HL-60/S4 treated with retinoic acid at 250 ng/mL for 4 days and 3 days (cell line): ENCODE measurements around the gene ADGRG6.
"Not testable (repeated sequence)": the region's sequence is repeated elsewhere in the genome, so short reads cannot be mapped to it uniquely, and the experiment has no call there.

Source experiments
- in situ Hi-C: fragments of 300-500 bp; cut with MboI; formaldehyde crosslinking; loops from 2 replicates; pipeline ENCODE4 v1.7.0; 2022; ENCODE audit warnings: low sequenced_read_pairs

Gene ADGRG6

DNA sequence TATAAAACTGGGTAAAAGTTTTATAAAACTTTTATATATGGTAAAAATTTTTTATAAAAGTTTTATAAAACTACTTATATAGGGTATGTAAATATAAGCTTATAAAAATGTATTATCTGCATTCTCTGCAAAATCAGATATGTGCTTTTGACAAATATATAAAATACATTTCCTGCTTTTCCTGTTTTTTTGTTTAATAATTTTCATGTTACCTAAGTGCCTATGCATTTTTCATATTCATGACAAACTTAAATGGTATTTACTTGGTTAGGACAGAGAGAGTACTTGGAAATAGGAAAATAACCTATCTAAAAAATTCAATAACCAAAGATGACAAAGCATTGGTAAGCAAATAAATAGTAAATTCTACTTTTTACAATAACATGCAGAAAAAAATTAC lies 41.2 kb downstream of the ADGRG6 start:
- in situ Hi-C loops = no loop called here

DNA sequence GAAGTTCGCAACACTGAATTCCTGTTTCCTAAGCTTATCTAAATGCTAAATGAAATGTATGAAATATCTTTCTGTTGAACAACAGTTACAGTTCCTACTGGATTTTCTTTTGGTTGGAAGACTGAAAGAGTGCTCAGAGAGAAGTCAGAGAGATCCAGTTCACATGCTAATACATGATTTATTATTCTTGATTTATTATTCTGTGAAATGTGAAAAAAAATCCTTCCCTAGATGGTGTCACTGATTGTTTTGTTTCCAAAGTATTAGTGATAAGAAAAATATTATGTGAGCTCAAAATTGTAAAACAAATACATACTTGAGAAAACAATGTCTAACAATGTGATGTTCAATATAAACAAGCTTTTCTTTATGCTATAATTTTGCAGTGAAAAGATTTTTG lies 42.1 kb downstream of the ADGRG6 start:
- in situ Hi-C loops = no loop called here

DNA sequence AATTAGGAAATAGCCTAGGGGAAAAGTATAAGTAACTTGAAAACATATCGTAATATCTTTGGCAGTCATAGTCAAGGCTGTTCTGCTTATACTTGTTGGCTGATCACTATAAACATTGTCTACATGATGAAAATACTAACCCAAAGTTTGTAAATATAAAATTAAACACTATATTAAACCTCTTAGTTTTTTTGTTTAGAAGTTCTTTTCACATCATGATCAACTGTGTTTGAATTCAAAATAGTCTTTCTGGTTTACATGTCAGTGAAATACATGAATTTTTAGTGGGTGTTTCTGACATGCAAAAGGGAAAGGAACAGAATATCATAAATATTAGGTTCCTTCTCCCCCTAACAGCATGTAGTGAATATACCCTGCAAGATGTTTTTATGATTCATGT lies 43.5 kb downstream of the ADGRG6 start:
- in situ Hi-C loops = no loop called here

DNA sequence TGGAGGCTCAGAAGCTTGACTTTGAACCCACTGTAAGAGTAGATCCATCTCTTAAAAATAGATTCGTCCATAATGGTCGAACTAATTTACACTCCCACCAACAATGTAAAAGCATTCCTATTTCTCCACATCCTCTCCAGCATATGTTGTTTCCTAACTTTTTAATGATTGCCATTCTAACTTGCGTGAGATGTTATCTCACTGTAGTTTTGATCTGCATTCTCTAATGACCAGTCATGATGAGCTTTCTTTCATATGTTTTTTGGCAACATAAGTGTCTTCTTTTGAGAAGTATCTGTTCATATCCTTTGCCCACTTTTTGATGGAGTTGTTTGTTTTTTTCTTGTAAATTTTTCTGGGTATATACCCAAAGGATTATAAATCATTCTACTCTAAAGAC lies 44.4 kb downstream of the ADGRG6 start:
- in situ Hi-C loops = not testable (repeated sequence)

DNA sequence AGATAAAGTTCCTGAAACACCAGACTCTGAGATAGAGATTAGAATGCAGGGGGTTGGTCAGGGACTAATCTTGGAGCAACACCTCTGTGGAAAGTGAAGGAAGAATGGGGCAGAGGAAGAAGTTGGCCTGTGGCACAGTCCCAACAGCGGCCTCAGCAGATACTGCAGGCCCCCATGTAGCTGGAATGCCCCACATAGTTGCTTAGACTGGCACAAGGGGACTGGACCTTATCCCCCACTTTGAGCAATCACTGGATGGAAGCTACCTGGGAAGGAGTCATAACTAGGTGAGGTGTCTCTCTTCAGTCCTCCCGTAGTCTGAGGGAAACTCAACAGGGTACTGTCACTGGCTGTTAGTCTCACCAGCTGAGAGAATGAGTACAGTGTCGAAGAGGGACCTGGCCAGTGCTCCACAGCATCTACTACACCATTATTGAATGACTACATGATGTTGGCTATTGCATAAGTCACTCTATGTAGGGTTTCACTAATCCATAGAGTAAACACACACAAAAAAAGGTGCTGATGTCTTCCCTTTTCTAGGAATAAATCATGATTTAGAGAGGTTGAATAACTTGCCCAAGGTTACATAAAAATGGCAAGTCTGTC lies 47.5 kb downstream of the ADGRG6 start:
- in situ Hi-C loops = no loop called here

DNA sequence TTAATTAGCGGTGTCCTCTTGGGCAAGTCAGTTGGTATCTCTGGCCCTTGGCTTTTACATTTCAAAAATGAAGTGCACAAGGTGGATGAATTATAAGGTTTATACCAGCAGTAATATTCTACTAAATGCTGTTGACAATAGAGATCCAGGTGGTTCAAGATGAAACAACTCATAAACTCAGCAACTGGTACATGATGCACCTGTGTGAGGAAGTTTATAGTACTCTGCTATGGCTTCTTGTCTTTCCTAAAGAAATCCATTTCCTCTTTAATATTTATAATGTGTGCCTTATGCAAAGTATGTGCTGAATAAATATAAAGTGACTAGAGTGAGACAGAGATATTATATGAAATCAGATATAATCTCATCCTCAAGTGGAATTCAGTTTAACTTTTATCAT lies 48.5 kb downstream of the ADGRG6 start:
- in situ Hi-C loops = no loop called here

DNA sequence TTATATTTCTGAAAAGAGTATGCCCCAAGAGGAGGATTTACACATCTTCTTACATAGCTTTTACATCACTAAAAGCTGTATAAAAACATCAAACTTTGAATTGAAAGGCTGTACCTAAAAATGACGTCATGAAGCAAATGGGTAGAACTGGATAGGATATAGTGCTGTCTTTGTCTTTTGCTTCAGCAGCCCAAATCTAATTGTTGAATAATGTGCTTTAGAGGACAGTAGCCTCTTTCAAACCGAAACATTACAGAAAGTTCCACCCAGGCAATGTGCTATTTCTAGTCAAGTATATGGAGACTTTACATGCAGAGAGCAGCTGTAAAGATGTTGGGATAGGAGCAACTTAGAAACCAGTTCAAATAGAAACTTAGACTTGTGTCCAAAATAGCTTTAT lies 51.9 kb downstream of the ADGRG6 start:
- in situ Hi-C loops = no loop called here

DNA sequence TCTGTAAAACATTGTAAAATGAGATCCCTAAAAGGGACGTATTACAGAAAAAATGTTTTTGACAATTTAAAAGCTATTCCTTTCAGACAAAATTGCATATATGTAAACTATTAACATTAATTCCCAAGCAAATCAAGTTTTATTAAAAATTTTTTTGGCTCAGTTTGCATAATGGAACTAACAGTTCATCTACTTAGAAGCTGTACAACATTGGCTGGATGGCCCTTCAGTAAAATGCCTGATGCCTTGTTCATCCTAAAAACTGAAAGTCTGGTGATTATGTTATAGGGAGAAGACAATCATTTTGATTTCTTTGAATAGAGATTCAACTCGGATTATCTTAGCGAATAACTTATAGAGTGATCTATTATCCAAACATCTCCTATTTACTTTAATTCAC lies 52.8 kb downstream of the ADGRG6 start:
- in situ Hi-C loops = no loop called here

DNA sequence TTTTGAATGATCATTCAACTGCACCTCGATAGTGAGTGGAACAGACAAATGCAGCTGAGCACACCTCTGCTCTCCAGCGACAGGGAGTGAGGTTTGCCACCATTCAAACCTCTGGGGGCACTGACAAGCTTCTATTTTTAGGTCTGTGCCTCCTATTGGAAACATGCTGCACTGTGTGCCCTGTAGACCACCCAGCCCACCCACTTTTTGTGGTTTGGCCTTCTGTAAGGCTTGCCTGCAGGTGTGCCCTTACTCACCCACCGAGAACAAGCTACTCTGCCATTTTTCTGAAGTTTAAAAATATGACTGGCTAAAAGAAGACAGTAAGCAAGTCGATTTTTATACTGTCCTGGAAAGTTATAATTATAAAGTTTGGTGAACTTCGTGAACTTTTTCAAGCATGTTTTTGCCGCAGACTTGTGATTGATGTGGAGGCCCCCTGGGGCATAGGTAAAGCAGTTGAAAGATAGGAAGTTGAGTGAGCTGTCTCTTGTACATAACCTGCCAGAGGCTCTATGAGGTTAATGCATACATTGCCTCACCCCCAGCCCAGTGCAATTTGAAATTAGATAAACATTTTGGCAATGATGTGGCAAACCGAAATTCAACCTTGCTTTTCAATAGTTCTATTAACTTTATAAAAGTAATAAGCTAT lies 53.8 kb downstream of the ADGRG6 start:
- in situ Hi-C loops = no loop called here

DNA sequence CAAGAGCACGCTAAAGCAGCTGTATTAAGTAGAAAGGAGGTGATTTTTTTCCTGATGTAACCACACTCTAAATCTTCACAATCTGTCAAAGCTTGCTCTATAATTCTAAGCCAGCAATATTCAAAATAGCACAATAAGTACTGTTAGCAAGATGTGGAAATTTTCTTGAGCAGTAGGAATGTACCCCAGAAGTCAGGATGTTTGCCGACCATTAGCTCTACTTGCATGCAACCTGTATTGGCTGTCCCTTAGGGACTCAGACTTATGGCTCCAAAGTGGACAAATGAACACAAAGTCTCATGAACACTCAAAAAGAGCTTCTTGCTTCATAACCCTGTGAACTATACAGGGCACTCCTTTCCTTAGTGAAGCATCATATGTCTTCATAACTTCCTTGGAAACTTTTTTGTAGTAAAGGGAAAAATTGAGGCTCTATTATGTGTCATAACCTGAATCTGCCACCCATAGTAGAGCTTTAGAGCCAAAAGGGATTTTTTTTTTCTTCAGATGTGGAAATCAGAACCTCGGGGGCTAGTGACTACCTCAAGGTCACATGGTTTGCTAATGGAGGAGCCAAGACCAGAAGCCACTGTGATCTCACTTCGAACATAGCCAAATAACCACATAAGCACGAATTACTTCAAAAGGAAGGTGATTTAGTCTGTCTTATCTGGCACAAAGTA lies 54.5 kb downstream of the ADGRG6 start:
- in situ Hi-C loops = no loop called here

DNA sequence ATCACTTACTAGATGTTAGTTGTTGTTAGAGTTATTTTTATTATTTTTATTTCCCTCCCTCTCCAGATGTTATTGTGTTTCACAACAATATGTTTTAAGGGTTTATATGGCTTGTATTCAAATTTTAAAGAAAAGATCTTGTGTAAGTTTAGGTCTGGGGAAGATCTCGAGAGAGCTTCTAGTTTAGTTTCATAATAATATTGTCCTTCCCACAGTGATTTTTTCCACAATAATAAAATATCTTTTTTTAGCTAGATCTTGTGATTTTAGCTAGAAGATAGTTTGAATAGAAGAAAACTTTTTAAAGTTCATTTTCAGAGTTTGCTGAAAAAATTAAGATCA lies 55.0 kb downstream of the ADGRG6 start:
- in situ Hi-C loops = no loop called here

DNA sequence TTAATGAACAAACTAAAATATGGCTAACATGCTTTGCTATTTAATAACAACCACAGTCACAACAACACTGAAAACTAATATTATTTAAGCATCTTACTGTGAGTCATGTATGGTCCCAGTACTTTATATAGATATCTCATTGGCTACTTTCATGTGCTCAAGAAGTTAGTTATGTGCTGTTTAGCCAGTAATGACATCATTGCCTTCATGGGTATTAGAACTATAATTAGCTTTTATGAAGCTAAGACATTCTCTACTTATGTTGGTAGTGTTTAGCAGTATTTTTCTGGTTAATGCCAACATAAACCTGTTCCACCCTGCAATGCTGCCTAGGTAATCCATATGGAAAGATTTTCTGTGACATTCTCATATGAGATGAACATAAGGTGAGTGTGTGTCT lies 56.1 kb downstream of the ADGRG6 start:
- in situ Hi-C loops = no loop called here

DNA sequence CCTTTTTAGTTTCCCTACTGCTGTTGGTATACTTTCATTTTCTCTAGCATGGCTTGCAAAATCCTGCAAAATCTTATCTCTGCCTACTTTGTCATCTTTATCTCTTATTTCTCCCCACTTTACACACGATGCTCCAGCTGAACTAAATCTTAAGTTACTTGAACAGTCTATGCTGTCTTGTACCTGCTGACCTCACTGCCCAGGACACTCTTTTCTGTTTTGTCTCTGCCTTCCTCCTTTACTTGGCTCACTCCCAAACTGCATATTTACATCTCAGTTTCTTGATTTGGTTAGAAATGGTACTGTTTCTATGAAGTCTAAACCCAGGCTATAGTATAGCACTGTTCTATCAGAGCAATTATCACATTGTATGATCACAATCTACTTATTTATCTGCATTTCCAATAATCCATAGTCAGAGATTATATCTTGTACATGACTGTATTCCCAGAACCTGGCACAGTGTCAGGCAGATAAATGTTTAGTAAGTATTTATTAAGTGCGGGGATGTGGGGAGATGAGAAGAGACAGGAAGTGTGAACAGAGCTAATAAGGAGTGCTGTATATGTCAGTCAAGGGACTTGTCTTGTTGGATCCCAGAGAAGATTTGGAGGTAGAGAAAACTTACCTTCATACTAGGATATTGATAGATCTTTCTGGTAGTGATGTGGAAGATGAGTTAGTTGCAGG lies 57.6 kb downstream of the ADGRG6 start:
- in situ Hi-C loops = no loop called here

DNA sequence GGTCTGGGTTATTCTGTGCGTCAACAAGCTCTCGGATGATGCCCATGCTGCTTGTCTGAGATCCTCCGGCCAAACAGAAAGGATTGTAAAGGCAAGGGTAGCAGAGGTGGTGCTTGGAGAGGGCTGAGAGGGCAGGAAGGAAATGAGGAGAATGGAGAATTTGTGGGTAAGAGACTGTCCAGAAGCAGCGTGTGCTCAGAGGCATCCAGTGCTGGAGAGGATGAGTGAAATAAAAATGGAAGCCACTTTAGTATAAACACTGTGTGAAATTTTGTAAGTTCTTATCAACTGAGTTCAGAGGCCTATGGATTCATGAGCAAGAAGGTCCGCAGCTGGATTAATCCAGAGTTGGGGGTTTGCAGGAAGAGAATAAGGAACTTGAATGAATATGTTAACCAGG lies 59.5 kb downstream of the ADGRG6 start:
- in situ Hi-C loops = no loop called here

DNA sequence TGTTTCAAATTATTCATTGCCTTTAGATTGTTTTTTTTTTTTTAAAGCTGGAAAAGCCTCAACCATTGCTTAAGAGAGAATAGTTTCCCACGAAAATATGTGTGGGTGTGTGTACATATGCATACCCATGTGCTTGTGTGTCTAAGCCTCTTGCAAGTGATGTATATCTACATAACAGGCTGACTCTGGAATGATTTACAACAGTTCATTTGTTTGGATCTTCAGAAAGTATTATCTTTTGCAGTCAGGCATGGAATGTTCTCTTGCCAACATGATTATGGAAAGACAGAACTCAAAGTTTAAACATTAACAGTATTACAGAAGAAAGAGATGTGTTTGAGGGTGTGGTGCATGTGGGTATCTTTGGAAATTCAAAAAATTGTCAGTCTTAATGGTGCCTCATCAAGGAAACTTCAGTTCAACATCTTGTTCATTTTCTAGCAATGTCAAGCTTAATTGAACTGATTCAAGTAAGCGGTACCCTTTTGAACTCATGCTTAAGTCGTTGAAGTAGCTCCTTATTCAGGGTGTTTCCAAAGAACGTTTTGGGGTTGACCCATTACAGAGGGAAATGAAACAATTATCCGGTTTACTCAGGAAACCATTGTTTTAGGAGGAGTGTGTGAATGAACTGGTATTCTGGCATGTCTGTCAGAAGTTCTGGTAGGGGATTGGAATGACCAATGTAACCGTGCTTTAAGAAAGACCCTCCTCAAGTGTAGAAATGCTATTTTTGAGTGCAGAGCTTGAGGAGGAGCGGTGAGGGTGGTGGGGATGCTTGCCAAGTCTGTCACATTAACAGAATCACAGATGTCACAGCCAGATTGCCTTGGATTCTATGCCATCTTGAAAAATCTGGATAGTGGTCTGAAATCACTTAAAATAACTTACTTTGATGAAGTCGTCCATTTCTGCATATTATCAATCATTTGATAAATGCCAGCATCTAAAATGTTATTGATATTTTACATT lies 60.3 kb downstream of the ADGRG6 start:
- in situ Hi-C loops = no loop called here

DNA sequence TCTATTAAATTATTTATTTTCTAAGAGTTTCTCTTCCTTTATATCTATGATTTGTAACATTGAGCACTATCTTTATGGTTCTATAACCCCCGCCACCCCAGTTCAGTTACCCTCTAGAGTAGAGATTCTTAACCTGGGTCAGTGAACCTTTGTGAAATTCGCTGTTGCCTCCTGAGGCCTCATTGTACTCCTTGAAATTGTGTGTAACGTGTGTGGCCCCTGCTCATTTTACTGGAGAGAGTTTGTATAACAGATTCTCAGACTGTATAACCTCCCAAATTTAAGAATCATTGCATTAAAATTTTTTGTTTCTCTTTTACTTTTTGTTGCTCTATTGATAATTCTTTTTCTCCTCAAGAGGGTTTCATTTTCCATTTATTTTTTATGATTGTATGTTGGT lies 65.3 kb downstream of the ADGRG6 start:
- in situ Hi-C loops = no loop called here

DNA sequence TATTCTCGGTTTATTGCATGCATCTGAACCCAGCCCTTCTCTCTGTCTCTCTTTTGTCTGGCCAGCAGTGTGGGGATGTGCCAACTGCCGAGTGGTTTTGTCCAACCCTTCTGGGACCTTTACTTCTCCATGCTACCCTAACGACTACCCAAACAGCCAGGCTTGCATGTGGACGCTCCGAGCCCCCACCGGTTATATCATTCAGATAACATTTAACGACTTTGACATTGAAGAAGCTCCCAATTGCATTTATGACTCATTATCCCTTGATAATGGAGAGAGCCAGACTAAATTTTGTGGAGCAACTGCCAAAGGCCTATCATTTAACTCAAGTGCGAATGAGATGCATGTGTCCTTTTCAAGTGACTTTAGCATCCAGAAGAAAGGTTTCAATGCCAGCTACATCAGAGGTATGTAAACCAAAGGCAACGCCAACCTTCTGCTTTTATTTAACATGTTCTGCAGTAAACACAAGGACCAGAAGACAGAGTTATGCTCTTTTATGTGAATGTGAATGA lies 65.8 kb downstream of the ADGRG6 start:
- in situ Hi-C loops = no loop called here

DNA sequence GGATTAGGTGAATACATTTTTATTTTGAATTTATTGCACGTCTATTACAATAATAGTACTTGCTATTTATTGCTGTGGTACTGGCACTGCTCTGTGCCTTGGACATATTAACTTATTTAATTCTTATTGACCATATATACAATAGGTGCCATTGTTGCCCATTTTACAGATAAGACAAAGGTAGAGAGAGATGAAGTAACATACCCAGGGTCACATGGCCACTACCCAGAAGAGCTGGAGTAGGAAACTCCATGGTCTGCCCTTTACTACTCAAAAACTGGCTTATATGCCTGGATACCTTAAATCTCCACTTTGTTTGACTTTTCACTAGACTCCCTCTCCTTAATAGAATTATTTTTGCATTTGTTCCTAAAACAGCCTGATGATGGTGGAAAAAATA lies 67.5 kb downstream of the ADGRG6 start:
- in situ Hi-C loops = no loop called here

DNA sequence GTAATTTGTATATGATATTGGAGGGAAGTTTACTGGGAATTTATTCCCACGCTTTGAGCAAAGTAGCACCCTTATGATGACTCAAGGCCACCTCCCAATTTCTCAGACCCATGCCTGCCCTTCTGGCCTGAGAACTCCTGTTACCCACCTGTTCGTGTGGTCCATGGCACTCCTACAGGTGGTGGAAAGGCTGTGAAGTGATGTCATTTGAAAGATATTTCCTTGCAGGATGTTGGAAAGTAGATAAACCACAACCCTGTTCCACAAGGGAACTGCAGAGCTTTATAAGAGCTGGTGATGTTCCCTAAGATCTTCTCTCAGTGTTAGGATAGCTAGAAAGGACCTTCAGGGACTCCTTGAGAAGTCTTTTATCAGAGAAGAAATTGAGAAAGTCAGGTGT lies 70.5 kb downstream of the ADGRG6 start:
- in situ Hi-C loops = no loop called here

DNA sequence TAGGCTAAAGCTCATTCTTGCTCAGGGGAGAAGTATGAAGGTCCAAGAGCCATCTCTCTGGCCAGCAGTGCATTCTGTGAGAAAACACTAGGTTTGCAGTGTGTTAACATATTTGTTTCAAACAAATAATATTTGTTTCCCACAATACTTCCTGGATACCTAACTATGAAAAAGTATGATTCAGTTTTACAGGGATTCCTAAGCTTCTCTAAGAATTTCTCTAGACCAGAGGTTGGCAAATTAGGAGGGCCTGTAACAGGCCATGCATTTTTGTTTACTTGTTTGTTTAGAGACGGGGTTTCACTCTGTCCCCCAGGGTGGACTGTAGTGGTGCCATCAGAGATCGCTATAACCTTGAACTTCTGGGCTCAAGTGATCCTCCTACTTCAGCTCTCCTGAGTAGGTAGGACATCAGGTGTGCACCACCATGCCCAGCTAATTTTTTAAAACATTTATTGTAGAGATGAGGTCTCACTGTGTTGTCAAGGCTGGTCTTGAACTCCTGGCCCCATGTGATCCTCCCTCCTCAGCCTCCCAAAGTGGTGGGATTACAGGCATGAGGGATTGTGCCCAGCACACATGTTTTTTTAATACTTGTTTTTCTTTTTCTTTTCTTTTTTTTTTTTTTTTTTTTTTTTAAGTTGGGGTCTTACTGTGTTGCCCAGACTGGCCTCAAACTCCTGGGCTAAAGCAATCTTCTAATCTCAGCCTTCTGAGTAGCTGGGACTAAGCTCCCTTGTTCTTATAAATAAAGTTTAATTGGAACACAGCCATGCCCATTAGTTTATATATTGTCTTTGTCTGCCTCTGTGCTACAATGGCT lies 71.7 kb downstream of the ADGRG6 start:
- in situ Hi-C loops = no loop called here
